ENCODE results near the gene CHD3.

DNA sequence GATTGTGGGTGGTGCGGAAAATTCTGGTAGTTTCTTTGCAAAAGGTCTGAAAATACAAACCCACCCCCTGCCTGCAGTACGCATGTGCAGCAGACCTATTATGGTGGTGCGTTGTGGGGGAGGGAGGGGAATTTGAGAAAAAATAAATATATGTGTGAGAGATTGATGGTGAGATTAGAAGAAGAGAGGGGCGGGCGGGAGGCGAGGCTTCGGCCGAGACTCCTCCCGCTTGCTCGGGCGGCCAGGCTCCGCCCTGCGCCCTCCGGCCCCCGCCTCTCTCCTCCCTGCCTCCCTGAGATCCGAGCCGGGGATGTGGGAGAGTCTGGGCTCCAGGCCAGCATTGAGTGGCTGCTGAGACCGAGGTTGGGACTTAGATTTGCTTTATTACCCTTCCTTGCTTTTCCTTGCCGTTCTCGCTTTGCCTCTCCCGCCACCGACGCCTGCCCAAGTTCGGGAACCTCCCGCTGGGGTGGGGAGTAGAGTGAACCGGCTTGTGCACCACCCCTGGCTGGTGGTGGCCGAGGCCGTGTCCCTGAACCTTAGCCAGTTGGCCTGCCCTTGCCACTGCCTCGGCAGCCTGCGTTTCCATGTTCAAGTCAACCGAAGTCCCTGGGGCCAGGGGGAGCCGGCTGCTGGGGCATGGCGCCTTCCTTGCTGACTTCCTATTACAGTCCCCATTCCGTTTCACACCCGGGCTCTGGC, 956 bp upstream of the CHD3 start:
- TF ChIP-seq, protein P1, sequence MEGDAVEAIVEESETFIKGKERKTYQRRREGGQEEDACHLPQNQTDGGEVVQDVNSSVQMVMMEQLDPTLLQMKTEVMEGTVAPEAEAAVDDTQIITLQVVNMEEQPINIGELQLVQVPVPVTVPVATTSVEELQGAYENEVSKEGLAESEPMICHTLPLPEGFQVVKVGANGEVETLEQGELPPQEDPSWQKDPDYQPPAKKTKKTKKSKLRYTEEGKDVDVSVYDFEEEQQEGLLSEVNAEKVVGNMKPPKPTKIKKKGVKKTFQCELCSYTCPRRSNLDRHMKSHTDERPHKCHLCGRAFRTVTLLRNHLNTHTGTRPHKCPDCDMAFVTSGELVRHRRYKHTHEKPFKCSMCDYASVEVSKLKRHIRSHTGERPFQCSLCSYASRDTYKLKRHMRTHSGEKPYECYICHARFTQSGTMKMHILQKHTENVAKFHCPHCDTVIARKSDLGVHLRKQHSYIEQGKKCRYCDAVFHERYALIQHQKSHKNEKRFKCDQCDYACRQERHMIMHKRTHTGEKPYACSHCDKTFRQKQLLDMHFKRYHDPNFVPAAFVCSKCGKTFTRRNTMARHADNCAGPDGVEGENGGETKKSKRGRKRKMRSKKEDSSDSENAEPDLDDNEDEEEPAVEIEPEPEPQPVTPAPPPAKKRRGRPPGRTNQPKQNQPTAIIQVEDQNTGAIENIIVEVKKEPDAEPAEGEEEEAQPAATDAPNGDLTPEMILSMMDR (IDR thresholded peaks at IDR 0.05; ENCODE audit: low read length): no peak
- TF ChIP-seq EZH2 (IDR thresholded peaks at IDR 0.05; ENCODE audit: borderline replicate concordance, low read length): no peak

Data from OCI-LY1 (cell line).